Stimulated activated CD4-positive, alpha-beta T cell treated with anti-CD3 and anti-CD28 coated beads, TNF-alpha, amount 100 ng/mL, for 24 hours (primary cell): ENCODE data around the gene USP3.

ENCODE experiments used
- DNase-seq, 3 experiments: peaks; one replicate each; pipeline ENCODE4 v3.0.0-alpha.2; 2020; ENCODE audit warnings: low read depth in 3 of 3

USP3 gene

DNA sequence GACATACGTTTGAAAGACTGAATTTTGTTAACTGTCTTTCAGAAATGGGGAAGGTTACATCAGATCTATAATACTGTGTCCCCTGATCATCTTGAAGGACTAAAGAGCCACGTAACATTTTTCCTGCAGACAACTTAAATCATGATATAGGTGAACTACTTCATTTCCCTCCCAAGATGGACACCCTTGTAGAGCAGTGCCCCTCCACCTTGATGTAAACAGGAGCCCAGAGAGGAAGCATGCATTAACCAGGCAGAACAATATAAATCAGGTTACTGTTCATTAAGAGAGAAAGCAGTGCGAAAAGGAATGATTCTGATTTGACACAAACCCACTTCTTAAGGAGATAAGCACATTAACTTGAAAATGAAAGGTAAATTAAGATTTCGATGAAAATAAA lies 36.1 kb downstream of the USP3 start:
- no peak for DNase-seq

DNA sequence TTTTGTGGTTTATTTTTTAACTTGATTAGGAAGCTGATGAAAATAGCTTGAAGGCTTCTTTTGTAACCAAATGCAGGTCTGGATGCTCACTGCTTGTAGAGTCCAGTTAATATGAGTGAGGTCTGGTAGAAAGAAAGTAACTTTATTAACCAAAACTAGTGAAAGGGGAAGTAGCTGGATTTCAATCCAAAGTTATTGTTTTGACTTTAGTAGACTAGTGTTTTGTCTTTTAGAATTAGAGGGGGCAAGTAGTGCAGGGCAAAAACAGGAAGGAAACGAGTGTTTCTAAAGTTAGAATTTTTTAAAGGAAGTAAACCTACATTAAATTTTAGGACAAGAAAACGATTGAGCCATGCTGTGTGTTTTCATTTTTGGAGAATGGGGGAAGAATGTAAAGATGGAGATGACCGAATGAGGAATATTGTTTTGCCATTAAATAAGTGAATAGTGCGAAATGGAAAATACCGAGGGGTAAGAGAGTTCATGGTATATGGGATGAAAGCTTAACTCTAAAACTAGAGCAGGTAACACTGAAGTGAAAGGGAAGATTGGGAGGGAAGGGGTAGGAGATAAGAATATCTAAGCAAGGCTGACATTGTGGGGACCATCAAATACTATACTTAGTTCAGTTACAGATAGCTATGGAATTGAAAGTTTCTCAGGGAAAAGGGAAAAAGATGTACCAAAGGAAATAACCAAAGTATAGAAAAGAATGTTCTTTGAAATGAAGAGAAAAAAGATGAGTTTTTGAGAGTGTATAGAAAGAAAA lies 40.0 kb downstream of the USP3 start:
- DNase-seq, result no peak

DNA sequence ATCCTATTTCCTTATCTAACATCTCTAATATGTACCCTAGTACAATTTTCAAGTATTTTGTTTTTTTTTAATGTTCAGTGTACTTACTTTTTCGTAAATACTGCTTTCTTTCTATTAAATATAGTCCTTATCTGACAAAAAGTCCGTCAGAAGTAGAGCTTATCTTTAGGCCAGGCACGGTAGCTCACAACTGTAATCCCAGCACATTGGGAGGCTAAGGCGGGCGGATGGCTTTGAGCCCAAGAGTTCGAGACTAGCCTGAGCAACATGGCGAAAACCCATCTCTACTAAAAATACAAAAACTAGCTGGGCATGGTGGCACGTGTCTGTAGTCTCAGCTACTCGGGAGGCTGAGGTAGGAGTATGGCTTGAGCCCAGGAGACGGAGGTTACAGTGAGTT lies 41.1 kb downstream of the USP3 start:
- no peak for DNase-seq

DNA sequence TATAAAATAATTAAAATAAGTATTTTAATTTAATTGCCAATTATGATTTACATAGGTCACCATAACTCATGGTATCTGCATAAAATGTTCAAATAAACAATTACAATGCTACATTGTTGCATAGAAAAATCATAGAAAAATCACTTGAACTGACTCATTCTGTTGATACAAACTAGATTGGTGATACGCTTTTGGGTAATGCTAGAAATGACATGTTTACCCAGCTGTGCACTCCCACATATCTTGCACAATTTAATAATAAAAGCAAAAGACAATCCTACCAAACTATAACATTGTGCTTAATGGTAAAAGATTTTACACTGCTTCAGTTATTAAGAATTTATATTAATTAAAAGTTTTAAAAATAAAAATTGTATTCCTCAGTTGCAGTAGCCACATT lies 47.0 kb downstream of the USP3 start:
- DNase-seq, result no peak

DNA sequence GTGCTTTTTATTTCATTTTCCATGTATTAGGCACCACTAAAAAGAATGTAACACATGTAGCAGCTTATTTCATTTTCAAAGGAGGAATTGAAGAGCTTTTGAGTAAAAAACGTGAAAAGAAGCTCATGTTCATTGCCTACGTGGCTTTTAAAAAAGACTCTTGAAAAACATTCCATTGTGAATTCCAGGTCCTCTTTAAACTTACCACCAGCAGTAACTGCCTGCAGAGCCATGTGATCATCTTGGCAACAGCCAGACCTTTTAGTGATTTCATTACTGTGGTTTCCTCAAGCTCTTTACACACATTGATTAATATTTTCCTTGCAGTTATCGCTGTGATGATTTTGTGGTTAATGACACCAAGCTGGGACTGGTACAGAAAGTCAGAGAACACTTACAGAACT lies 49.0 kb downstream of the USP3 start:
- no peak for DNase-seq

DNA sequence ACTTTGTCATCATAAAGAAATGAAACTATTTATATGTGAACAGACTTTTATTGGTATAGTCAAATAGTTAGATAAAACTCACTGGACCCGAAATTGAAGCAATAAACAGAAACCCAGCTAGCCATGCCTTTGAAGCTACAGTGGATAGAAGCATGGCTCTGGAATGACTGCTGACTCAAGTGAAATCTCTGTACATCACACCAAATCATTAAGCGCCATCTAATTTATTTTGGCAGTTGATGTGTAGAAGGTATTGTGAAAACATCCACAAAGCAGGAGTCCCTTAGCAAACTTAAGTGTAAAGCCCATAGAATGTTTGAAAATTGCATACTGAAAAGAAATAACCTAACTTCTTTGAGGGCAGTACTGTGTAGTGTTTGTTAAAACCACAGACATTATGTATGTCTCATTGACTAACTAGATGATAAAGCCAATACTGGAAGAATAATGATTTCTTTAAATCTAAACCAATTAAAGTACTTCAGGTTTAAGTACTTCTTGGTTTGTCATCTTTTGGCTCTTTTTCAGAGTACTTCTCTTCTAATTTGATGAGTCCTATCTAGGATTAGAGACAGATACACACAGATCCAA lies 50.0 kb downstream of the USP3 start:
- DNase-seq, result no peak

DNA sequence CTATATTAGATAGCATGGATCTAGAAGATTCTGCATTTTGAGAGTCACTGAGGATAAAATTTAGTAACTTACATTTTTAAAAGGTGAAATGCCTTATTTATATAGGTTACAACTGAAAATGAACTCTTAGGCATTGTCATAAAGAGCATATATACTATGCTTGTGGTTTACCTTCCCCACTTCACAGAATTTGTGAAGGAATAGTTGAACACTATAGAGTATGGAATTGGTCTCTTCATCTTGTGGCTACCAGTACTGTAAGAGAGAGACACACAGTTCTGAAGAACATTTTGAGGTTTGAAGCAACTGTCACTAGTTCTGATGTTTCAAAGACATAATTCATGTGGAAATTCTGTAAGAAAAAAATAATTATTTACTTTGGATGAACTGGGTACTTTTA lies 51.1 kb downstream of the USP3 start:
- no peak for DNase-seq

DNA sequence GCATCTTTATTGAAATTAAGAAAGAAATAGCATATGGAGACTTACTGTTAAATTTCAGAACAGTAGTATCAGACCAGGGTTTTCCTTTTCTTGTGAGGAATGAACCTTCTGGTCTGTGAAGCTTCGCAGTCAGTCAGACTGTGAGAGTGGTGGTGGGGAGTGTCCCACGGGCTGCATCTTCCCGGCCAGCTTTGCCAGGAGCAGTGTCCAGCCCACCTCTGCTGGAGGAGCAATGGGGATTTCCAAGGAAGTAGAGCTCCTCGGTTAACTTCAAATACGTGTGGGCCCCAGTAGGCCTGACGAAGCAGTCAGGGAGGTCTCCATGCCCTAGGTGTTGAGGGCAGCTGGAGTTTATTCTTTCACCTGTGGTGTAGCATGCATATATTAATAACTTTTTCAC lies 51.9 kb downstream of the USP3 start:
- no peak for DNase-seq

DNA sequence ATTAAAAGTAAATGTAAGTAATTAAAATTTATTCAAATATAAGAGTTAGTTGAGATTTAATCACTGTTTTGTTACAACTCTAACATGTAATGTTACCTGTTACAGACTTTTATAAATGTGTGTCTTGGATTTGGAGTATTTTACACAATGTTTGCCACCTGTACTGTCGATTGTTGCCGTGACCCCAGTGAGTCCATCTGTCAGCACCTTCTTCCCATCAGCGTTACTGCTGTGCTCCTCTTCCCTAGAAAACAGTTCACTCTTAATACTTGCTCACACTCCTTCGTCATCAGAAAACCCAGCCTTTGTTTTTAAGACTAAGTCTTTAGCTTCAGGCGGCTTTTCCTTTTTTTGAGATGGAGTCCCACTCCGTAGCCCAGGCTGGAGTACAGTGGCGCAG lies 52.3 kb downstream of the USP3 start:
- DNase-seq, result no peak

DNA sequence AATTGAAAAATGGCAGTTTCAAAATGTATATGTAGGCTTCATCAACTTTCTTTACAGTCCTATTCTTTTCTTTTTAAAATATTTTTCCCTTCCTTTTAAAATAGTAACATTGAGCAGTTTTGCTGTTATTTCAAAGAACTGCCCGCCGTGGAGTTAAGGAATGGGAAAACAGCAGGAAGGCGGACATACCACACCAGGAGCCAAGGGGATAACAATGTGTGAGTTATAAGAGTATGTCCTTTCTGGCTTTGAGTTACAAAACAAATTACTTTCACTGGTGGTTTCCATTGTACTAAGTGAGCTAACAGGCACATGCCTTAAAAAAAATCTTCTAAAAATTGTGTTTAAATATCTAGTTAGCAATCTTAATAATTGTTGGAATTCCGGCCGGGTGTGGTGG lies 55.4 kb downstream of the USP3 start:
- no peak for DNase-seq

DNA sequence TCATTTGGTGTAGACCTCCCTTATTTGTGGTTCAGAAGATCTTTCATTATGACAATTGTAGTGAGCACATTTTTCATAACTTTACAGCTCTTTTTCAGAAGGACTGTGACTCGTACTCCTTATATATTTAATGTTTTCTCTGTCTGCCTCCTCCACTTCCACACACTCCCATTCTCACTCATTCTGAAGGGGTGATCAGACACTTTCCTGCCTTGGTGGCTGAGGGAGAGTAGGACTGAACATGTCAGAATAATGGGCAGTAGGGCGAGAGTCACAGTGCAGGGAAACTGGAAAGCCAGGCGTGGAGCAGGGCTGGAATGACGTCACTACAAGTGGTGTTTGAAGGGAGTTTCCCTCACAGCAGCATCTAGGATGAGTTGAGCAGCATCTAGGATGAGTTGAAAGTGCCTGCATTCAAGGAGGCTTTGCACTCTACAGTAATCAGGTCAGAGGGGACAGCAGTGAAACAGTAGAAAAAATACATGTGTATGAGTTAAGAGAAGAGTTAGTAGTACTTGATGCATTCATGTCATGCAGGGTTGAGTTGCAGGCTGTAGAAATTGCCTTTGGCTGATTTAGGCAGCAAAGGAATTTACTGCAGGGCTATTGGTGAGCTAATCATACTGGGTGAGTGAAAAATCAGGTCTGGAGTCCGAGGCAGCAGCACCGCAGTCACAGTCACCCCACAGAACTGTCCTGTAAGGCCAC lies 56.5 kb downstream of the USP3 start:
- peak; percentile 20 to 57 (median 54) for DNase-seq

DNA sequence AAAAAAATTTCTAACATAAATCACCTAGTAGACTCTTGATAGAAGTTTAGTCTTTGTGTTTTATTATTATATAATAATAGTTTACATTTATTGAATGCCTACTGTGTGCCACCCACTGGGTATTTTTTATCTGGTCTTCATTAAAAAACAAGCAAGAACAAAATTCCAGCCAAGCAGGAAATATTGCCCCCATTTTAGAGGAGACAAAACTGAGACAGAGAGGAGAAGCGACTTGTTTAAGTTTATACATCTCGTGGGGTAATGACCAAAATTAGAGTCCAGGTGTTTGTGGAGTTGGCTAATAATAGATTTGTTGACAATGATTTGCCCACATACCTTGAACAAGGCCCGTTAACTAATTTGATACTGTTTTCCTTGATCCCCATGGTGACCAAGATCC lies 59.7 kb downstream of the USP3 start:
- no peak for DNase-seq

DNA sequence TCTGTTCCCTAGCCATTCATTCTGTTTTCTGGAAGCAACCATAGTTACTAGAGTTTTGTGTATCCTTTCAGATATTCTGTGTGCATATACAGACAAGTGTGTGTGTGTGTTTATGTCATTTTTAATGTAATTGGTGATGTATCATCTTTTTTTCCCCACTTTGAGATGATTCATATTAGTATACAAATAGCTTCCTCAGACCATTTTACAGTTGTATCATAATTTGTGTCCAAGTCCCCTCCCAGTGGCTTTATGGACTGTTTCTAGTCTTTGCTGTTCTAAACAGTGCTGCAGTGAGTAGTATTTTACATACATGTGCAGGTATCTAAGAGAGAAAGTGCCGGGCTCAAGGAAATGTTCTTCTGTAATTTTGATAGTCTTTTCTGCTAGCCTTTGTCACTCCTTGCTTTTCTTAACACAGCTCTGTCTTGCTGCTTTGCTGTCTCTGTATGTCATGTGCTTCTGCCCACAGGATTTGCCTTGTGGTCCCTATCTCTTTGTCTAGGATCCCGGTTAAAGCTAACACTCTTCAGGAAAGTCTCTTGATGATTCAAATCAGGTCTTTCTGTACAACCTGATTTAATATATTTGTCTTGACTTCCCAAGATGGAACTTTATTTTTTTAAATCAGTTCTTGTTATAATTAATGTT lies 61.3 kb downstream of the USP3 start:
- DNase-seq, result no peak

DNA sequence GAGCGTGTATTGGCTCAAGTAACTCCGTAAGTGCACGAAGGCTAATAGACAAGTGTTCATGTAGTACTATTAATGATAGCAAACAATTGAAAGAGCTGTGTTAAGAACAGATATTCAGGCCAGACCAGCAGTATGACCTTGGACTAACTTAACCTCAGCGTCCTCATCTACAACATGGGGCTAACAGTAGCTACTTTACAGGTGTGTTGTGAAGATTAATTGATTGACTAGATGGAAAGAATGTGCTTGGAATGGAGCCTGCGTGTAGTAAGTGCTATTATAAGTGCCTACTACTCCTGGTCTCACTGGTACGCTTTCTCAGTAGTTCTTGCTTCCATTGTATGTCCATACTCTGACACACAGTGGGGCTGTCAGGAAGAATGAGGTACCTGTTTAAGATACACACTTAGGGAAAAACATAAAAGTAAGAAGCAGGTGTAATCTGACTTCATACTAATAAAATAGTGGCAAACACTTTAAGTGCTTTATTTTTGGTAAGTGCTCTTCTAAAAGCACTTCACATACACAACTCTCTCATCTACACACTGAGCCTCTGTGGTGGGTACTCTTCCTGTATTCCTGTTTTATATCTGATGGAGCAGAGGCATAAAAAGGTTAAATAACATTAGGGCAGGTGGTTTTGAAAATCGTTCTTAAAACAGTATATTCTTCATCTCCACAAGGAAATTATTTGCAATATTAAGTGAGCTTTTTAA lies 68.5 kb downstream of the USP3 start:
- no peak for DNase-seq

DNA sequence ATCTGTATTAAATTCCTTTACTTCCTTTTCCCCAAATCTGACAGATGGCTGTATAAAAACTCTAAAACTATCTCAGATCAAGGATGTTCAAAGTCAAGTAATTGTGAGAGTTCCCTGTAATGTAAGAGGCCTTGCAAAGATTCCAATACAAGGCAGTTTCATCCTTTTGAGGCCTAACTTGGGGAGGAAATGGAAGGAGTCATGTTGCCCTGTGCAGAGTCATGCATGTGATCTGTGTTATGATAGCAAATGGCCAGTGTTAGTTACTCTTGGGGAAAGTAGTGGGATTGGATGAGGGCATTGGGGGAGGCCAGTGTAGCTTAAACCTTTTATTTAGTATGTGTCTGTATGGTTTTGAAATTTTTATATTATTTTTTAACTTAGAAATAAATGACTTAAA lies 69.1 kb downstream of the USP3 start:
- no peak for DNase-seq

DNA sequence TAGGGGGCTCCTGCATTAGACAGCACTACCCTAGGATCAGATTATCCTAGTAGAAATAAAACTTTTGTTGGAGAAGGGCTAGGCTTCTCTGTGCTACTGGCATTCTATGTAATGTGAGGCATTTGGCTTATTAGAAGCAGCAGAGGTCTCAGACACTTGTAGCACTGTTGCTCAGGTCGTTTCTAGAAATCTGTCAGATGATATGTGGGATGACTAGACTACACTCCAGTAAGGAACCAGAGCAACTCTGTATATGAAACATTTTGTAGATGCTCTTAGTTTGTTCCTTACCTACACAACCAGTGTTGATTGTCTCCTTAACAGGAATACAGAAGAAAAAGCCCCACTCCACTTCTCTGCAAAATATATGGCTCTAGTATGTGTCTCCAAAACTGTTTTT lies 70.9 kb downstream of the USP3 start:
- no peak for DNase-seq

DNA sequence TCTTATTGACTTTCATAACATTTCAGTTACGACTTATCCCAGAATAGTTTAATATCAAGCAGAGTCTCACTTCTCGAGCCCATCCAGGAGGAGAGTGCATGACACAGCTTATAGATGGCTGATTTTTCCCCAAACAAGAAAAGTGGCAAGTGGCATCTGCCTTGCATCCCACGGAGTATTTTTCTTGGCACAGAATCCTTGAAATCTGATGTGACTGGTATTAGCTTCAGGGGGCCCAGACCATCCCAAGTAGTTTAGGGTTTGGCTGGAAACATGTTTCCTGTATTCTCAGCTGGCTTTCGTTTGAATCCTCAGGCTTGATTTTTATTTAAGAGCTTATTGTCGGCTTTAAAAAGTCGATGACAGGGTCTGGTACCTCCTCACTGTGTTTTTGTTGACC lies 72.0 kb downstream of the USP3 start:
- DNase-seq, result no peak

DNA sequence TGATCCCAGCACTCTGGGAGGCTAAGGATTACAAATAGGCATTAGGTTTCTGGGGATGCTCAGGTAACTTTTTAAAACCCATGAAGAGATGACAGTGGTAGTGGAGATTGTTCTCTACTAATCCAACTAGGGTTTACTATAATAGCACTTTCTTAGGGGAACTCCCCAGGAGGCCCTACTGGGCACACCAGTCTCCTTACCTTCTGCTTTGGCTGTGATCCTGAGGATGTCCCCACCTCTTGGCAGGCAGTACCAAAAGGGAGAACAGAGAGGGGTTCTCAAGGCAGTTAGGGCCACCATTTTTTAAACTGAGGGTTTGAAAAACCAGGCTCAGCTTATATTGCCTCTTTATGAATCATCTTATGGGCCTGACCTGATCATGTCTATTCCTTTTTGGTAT lies 77.8 kb downstream of the USP3 start:
- no peak for DNase-seq

DNA sequence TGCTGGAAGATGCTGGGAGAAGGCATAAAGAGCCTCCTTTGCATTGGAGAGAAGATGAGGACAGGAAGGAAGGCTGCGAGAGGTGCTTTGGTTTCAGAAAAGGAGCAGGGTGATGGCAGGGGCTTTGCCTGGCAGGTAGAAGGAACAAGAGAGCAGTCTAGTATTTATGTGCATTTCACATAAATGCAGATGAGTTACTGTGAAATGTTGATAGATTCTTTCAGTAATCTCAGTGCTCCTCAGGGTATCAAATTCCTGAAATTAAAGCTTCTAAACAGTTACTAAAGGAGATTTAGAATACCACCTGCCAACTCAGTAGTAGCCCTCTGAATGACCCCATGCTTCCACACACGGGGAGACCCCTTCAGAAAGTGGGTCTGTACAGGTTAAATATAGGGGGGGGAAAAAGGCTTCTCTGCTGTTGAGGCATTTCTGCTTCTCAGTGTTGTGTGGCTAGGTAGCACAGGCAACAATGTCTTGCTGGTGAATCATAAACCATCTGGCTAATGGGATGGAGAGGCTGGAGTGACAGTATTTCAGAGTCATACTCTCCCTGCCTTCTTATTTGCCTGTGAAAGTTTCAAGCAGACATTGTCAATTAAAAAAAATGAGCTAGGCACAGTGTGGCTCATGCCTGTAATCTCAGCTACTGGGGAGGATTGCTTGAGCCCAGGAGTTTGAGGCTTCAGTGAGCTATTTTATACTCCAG lies 78.5 kb downstream of the USP3 start:
- DNase-seq, result no peak

DNA sequence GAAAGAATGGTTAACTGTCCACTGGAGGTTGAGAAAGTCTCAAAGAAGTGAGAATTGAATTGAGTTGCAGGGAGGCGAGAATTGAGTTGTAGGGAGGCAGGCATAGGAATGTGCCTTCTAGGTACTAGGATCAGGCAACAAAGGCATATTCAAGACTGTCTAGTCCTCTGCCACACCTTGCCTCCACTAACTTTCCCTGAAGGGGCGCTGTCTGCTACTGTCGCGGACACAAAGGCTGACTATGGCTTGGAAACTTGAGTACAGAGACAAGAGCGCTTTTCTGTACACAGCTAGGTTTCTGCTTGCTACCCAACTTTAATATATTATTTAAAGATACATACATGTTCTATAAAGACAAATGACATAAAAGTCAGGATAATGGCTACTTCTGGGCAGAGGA lies 82.4 kb downstream of the USP3 start:
- no peak for DNase-seq

DNA sequence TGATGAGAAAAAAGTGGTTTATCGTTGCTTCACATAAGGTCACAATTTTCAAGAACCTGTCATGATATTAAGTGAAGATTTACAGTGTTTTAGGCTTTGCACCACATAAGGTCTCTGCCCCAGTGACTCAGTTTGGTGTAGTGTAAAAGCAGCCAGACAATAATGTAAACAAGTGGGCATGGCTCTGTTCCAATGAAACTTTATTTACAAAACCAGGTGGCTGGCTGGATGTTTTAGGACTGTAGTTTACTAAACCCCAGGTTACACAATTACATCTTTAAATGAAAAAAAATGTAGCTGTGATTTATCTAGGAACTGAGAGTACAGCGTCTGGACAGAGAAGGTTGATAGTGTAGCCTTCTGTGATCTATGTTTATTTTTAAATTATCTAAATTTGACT lies 83.1 kb downstream of the USP3 start:
- no peak for DNase-seq
